K562 (cell line): Measurements from ENCODE around the gene MYO15A. TPM values are rescaled to one million over a fixed set of nuclear protein-coding genes. Genes with fewer than 3 reads are reported as not detected.
A peak's percentile ranks its signal among the peaks of the same experiment; 100 is the strongest.

Experiments
- ATAC-seq: fragments of 200-7000 bp; cut with Tn5 transposase; 3 replicates; pipeline ENCODE4 v1.9.1; 2020; ENCODE audit warnings: moderate library complexity
- BruUV-seq: library from RNA; stranded (reverse); fragments of 400-500 nt; replicated peaks from 2 replicates; lab custom pipeline; 2021; lab: Mats Ljungman, UMichigan
- CTCF ChIA-PET: fragments of 300-600 bp; formaldehyde crosslinking; extraction: SDS; loops from one replicate; lab custom pipeline; 2021; ENCODE audit warnings: low intra/inter-chr PET ratio; lab: Yijun Ruan, JAX
- POLR2A ChIA-PET: fragments of 300-600, 350-650 bp; sonication (Branson Sonifier 250); formaldehyde crosslinking; extraction: SDS; loops from one replicate; lab custom pipeline; 2021; ENCODE audit warnings: antibody characterized with exemption, inconsistent platforms; lab: Yijun Ruan, JAX
- DNase-seq, 4 experiments: peaks; one replicate each; pipeline versions ENCODE4 v3.0.0 to v3.0.0-alpha.2; 2011 to 2018; ENCODE audit warnings: low spot score in 3 of 4, mixed read lengths in 3 of 4; ENCODE audit errors: extremely low read depth in 1 of 4
- FAIRE-seq: peaks from 2 replicates; lab custom pipeline; 2011; peaks lifted over from hg19 to GRCh38; lab: Jason Lieb, UNC
- H2AFZ ChIP-seq: 2 replicates; pipeline ENCODE4 v1.6.0; 2011; ENCODE audit warnings: low read depth, low read length, control low read depth, inconsistent platforms
- H3K27ac ChIP-seq: fragments of 200-600 bp; 3 replicates; pipeline ENCODE4 v1.8.0; 2011; ENCODE audit warnings: low read depth, mild to moderate bottlenecking, control low read depth, inconsistent platforms, low read length, moderate library complexity, mixed read lengths; ENCODE audit errors: extremely low read depth
- H3K27me3 ChIP-seq, 2 experiments: fragments of 300-600 bp in 1 of 2; 2 replicates in 1 of 2; 3 replicates in 1 of 2; pipeline versions ENCODE4 v1.6.0 to v1.8.0; 2011; ENCODE audit warnings: inconsistent platforms in 2 of 2, low read length in 2 of 2, mild to moderate bottlenecking in 1 of 2, mixed read lengths in 1 of 2, moderate library complexity in 1 of 2; ENCODE audit not compliant: control insufficient read depth in 2 of 2, insufficient read depth in 2 of 2
- H3K36me3 ChIP-seq: fragments of 300-600 bp; 3 replicates; pipeline ENCODE4 v1.8.0; 2011; ENCODE audit warnings: mild to moderate bottlenecking, low read length, inconsistent platforms; ENCODE audit not compliant: control insufficient read depth, insufficient read depth
- H3K4me1 ChIP-seq, 2 experiments: fragments of 200-600 bp in 1 of 2; replicated peaks in 1 of 2; 2 replicates in 1 of 2; 3 replicates in 1 of 2; pipeline versions ENCODE4 v1.5.1 to v1.8.0; 2011; ENCODE audit warnings: inconsistent platforms in 2 of 2, low read length in 2 of 2, mild to moderate bottlenecking in 1 of 2, mixed read lengths in 1 of 2, moderate library complexity in 1 of 2; ENCODE audit not compliant: control insufficient read depth in 2 of 2, insufficient read depth in 2 of 2
- H3K4me2 ChIP-seq: 2 replicates; pipeline ENCODE4 v1.6.1; 2011; ENCODE audit warnings: low read length, control low read depth, inconsistent platforms, mixed read lengths; ENCODE audit not compliant: insufficient read depth
- H3K4me3 ChIP-seq: fragments of 200-600 bp; sonication (generic), shearing (Covaris generic); 2 replicates; pipeline ENCODE4 v1.5.1; 2016; ENCODE audit warnings: control low read depth, inconsistent platforms
- H3K79me2 ChIP-seq: fragments of 200-600 bp; 3 replicates; pipeline ENCODE4 v1.8.0; 2011; ENCODE audit warnings: low read length, inconsistent platforms; ENCODE audit not compliant: control insufficient read depth, insufficient read depth
- H3K9ac ChIP-seq, 2 experiments: 2 replicates each; pipeline versions ENCODE4 v1.6.0 to v1.6.1; 2011; ENCODE audit warnings: low read depth in 2 of 2, low read length in 2 of 2, control low read depth in 1 of 2, inconsistent platforms in 1 of 2, mild to moderate bottlenecking in 1 of 2, mixed read lengths in 1 of 2; ENCODE audit not compliant: insufficient read depth in 1 of 2
- H3K9me1 ChIP-seq: one replicate; pipeline ENCODE4 v1.6.0; 2011; ENCODE audit warnings: inconsistent platforms, mild to moderate bottlenecking, low read length, moderate library complexity; ENCODE audit not compliant: control insufficient read depth, insufficient read depth
- H3K9me3 ChIP-seq: replicated peaks from 2 replicates; pipeline ENCODE4 v1.5.1; 2011; ENCODE audit warnings: low read depth, low read length, inconsistent platforms; ENCODE audit not compliant: control insufficient read depth, insufficient read depth
- H4K20me1 ChIP-seq: replicated peaks from 2 replicates; pipeline ENCODE4 v1.6.1; 2011; ENCODE audit warnings: low read length, inconsistent platforms, mixed read lengths; ENCODE audit not compliant: control insufficient read depth, insufficient read depth
- CREB3L1 ChIP-seq: fragments of 450-650 bp; IDR thresholded peaks from 2 replicates; pipeline ENCODE4 v1.6.1; 2014; ENCODE audit warnings: low read depth, mild to moderate bottlenecking, moderate library complexity, borderline replicate concordance
- ETS1 ChIP-seq: conservative IDR thresholded peaks from 2 replicates; pipeline ENCODE4 v1.6.1; 2011; ENCODE audit warnings: low read depth, mild to moderate bottlenecking, low read length; ENCODE audit not compliant: control insufficient read depth
- ILK ChIP-seq: fragments of 450-650 bp; IDR thresholded peaks from 2 replicates; pipeline ENCODE4 v1.6.1; 2016; ENCODE audit warnings: missing genetic modification characterization, low read depth, mild to moderate bottlenecking, missing compliant biosample characterization, moderate library complexity, borderline replicate concordance
- NELFE ChIP-seq: IDR thresholded peaks from 2 replicates; pipeline ENCODE4 v1.6.1; 2011; ENCODE audit warnings: mild to moderate bottlenecking; ENCODE audit not compliant: insufficient read depth, insufficient read length
- ZNF707 ChIP-seq: fragments of 250-450 bp; sonication (Bioruptor Pico); conservative IDR thresholded peaks from 2 replicates; pipeline ENCODE4 v1.8.0; 2022; ENCODE audit warnings: inconsistent platforms, mild to moderate bottlenecking, moderate library complexity
- ZNF830 ChIP-seq: fragments of 250-450 bp; sonication (Bioruptor Pico); IDR thresholded peaks from 2 replicates; pipeline ENCODE4 v1.5.0; 2021; ENCODE audit warnings: mild to moderate bottlenecking
- WGBS: fragments of 100-300 bp; shearing (Covaris generic); methylation state at CpG from one replicate; pipeline ENCODE4 v1.1.6; 2016; ENCODE audit warnings: low coverage, mixed read lengths; ENCODE audit not compliant: insufficient coverage; ENCODE audit errors: missing lambda C conversion rate; 5-methylcytosine and 5-hydroxymethylcytosine counted together
- in situ Hi-C: fragments of 300-500 bp; cut with MboI; formaldehyde crosslinking; loops from 4 replicates; pipeline ENCODE4 v1.15.0; 2018; ENCODE audit warnings: inconsistent platforms, mixed read lengths
- intact Hi-C: fragments of 100-400 bp; cut with micrococcal nuclease; formaldehyde crosslinking; loops from 2 replicates; pipeline ENCODE4 v1.14.2; 2022
- polyA plus RNA-seq, 8 experiments: library from polyadenylated mRNA; depleted of rRNA in 4 of 8; stranded (reverse) in 5 of 8; unstranded in 3 of 8; fragments of >200 nt; fragmentation: Nextera tagmentation in 2 of 8; fragmentation: Illumina TruSeq in 1 of 8; extraction: Ambion mirVana in 2 of 8; extraction: Trizol in 1 of 8; gene quantifications; 2 replicates each; pipeline versions ENCODE4 v1.2.1 to v1.2.3, GENCODE V29; 2011 to 2014; ENCODE audit warnings: inconsistent platforms in 1 of 8, missing spikeins in 1 of 8
- total RNA-seq, 7 experiments: library from RNA; depleted of rRNA in 6 of 7; stranded (reverse); fragments of >200 nt in 6 of 7; fragmentation: Illumina TruSeq in 2 of 7; extraction: Trizol in 2 of 7; gene quantifications; 2 replicates each; pipeline versions ENCODE4 v1.2.1 to v1.2.3, GENCODE V29; 2011 to 2021; ENCODE audit warnings: low replicate concordance in 1 of 7

Gene MYO15A
- total and polyA plus RNA-seq, 9 of the 15 experiments (the other 6 are each of a cell fraction or from before 2014, with no cell fraction given) = 0.05 to 0.88 (median 0.14) TPM; not detected in 1

GRCh38 chr17:18187821-18188761 lies 79.5 kb downstream of the MYO15A start (continued):
- no peak for TF ChIP-seq CREB3L1
- TF ChIP-seq, all 486 proteins: peak for 0

GRCh38 chr17:18190628-18191235 lies 82.2 kb downstream of the MYO15A start:
- FAIRE-seq (no peak), ATAC-seq (no peak), DNase-seq (no peak)
- Histone ChIP-seq H3K4me3 (no peak overlapping the region), H3K9me1 (no peaks in the 10 kb centered on the region), H3K79me2 (peaks cover 91% of the 10 kb centered on the region), H4K20me1 (peaks cover 38% of the 10 kb centered on the region), H3K9ac (peak overlapping the region in 1 of 2 experiments; percentile 8; a peak in 1 of 4 replicates), H3K9me3 (no peaks in the 10 kb centered on the region), H3K27me3 (no peaks in the 10 kb centered on the region), H3K4me1 (peaks cover 11 to 26% of the 10 kb centered on the region in 2 experiments; a peak in 4 of 5 replicates), H3K36me3 (peaks cover 80% of the 10 kb centered on the region; the same call in 2 of the 3 replicates), H2AFZ (no peak overlapping the region), H3K4me2 (no peak overlapping the region), H3K27ac (no peak overlapping the region)
- no TSS peak for BruUV-seq
- 75% methylated on average over 2 of the region's 3 CpGs for WGBS
- in situ Hi-C loops (no loop called here), intact Hi-C loops (no loop called here)
- ChIA-PET CTCF (no interaction called here), POLR2A (interaction anchor here (0.6 to 1.4 kb wide), 4 partner anchors 8 to 14 kb away, joined by 3 to 4 read pairs (median 4); no protein-coding TSS in a partner anchor)
- TF ChIP-seq NELFE (no peak), ILK (tag) (no peak), ZNF830 (CRISPR knock-in tag) (no peak), ETS1 (no peak), ZNF707 (no peak)
